Measurements from ENCODE around the gene APOBEC4.
"Not testable (repeated sequence)": the region's sequence is repeated elsewhere in the genome, so short reads cannot be mapped to it uniquely, and the experiment has no call there.

Gene APOBEC4, protein sequence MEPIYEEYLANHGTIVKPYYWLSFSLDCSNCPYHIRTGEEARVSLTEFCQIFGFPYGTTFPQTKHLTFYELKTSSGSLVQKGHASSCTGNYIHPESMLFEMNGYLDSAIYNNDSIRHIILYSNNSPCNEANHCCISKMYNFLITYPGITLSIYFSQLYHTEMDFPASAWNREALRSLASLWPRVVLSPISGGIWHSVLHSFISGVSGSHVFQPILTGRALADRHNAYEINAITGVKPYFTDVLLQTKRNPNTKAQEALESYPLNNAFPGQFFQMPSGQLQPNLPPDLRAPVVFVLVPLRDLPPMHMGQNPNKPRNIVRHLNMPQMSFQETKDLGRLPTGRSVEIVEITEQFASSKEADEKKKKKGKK

DNA sequence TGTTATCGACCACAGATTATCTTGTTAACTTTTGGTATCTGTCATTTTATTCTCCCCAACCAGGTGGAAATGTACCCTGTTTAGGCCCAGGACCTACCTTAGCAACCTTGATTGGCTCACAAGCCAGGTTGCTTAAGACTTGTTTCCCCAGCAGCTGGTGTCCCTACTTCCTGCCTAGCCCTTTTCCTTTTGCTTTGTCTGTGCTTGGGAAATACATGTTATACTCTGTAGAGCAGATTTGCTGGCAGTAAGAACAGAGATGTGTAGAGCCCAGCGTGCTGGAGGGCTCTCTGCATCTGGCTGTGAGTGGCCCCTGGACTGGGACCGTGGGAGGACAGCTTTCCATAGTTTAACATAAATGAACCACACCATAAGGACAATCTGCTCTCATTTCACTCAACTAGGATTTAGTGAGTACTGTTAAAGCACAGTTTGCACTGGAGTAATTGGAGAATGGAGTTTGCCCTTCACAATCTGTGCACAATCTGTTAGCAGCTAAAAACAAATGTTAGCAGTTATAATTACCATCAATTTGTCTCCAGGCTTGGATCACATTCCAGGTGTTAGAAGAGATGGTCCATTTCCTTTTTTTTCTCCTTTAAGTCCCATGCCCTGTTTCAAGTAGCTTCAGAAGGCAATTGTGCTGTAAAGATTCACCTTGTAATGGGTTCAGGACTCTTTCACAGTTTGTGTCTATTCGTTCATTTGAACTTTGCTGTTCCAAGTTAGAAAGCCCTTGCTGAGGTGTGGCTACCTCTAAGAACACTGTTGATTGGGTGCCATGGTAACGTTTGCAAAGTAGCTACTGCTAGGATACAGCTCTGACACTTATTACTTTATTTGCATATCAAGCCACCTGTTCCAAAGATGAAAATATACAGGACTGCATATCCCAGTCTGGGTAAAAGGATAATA lies at the start of gene APOBEC4:
Gene APOBEC4 (minus strand): TSS at position 770 of the 915 bp plus-strand sequence. CDS start 4,535 bp downstream, outside the sequence.
- peak in 1 of 2 donors; percentile 21 for DNase-seq

DNA sequence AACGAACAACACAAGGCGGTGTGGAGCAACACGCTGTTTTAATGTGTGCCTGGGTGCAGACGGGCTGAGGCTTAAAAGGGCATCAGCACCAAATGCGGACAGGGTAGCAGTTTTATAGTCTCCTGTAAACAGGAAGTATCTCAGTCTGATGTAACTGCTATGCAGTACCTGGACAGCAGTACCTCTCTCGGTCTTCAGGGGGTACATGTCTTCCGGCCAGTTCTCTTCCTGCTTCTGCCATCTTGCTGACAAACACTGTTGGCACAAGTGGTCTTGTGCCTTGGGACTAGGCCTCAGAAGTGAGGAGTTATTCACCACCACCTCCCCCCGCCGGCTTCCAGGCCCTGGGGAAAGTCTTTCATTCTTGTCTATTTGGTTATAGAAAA lies 49.7 kb upstream of the APOBEC4 start:
- no peak for DNase-seq

DNA sequence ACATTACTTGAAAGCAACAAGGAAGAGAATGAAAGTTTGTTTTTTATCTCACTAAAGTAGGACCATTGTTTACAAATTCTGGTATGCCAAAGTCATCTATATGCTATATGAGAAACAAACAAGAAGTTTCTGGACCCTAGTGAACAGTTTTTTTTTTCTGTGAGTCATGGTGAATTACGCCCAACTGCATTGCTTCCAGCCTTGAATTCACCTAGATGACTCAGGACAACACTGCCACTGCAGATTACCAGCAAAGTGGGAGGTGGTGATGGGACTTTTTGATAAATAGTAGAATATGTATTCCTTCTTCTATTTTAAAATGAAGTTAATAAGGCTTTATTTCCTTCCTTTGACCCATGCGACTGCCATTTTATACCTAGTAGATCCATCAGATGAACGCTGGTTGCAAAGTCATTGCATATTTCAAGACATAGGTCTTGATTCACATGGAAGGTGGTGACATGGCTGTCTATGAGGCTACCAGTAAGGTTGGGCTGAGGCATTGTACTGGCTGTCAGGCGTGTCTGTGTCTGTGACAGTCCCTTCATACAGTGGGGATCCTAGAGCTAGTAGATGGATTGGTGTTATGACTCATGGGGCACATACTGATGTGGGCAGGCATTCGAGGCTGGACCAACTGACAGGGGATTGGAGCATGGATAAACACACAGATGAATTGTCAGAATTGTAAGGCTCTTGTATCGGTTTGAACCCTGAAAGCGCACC lies 49.1 kb upstream of the APOBEC4 start:
- DNase-seq, result no peak

DNA sequence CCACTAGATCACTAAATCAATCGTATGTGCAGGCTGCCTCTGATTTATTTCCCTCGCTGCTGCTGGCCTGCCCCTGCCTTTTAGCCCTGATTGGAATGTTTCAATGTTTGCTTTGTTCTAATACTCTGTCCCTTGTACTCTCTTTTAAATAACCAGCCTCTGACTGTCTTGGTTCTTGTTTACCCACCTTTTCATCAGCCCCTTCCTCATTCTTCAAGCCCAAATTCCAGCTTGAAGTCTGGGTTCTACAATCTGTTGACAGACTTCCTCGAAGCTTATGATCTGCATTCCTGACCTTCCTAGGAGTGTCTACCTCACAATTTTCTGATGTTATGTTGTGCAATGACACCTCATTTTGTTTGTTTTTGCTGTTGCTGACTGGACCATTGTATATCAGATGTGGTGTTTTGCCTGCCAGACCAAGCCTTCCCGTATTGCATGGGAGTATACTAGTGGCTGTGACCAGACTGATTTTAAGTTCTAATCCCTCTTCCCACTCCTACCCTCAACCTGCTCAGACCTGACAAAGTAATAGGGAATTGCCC lies 46.6 kb upstream of the APOBEC4 start:
- no peak for DNase-seq

DNA sequence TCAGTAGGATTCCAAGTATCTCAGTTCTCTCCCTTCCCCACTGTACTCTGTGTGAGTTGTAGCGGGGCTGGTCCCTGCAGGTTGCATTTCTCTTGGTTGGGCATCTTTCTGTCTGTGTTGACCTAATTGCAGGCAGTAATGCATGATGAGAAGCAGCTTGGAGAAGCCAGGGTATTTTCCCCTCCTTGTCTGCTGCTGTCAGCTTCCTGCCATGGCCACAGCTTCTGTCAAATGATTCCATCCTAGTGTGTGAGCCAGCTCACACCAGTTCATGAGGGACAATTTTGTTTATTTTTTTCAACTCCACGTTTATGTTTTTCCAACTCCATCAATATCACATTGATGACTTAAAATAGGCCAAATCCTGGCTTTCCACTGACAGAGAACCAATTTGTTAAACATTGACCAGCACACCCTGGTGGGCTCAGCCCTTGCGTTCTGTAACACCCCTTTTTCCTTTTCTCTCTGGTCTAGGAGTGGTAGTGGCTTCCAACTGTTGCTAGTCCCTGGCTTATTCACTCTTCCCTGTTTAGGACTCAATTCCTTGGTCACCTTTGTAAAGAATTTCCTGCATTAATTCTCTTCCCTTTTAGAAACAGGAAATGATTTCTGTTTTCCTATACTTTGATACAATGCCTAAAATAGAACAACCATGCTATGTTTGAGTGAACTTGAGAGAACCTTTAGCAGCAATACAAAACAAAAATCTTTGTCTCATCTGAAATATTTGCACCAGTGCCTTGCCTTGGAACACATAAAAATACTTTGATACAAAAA lies 44.9 kb upstream of the APOBEC4 start:
- DNase-seq, result no peak

DNA sequence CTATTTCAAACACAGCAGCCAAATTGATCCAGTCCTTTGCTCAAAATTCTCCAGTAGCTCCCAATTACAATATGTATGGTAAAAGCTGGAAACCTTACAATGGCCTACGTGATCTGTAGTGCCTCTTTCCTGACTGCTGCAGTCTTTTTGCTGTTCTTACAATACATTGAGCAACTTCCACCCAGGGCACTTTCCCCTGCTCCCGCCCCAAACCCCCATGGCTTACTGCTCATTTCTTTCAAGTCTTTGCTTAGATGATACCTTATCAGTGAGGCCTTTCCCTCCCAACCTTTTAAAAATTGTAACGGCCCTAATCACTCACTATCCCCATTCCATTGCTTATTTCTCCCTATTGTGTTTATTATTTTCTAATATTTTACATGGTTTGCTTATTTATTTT lies 43.9 kb upstream of the APOBEC4 start:
- no peak for DNase-seq

DNA sequence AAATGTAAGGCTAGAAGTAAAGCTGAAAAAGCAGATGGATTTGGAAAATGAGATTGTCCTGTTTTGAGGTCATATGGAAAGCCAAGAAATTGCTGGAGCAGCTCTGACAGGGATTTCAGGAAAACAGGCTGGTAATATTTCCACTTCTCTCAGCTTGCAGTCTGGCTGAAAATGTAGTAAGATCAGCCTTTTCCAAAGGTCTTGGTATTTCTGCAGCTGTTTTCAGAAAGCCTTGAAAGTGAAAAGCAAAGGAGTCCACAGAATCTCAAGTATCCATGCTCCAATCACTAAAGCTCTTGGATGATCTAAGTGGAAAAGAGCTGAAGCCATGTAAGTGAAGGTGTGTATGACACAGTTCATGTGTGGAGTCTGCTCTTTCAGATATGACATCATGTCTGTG lies 41.6 kb upstream of the APOBEC4 start:
- no peak for DNase-seq

DNA sequence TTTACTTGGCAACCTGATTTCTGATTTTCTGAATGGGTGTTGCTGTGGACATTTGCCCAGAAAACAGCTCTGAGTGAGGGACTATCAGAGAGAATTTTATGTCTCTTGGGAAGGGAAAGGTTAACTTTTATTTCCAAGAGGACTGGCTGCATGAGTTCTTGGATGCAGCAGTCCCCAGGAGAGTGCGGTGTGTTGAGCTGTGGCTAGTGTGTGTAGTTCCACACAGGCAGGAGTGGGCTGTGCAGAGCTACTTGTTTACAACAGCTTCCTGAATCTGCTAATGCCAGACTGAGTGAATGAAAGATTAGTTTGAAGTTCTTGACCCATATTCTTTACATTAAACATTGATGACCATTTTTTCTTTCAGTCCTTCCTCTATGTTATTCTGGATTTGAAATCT lies 41.0 kb upstream of the APOBEC4 start:
- DNase-seq, result no peak

DNA sequence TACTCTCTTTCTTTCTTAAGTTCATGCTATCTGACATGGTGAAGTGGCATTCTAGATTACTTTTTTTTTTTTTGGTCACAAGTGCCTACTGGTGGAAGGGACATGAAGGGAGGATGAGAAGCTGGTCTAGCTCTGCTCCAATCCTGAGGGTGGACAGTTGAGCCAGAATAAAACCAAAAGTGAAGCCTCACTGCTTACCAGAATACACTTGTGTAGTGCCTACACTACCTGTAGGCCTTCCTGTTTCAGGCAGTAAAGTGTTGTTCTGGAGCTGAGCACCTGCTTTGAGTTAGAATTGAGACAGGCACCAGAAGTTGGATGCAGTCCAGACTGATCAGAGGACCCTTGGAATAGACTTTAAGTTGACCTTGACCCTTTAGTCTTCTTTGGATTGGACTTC lies 40.4 kb upstream of the APOBEC4 start:
- no peak for DNase-seq

DNA sequence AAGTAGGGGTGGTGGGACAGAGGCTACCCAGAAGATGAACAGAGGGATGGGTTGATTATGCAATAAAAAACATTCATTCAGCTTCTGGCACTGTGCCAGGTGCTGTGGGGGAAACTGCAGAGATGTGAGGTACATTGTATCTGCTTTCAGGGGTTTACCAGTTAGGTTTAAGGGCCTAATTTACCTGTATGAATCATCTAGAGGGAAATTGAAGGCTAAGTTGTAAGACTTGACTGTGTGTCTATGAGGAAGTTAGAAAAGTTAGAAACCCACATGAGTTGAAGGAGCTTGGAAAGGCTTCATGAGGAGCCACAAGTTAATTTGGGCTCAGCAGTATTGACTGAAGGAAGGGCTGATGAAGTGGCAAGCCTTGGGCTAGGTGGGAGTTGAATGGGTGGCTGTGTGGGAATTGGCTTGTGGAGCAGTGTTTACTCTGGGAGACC lies 36.7 kb upstream of the APOBEC4 start:
- no peak for DNase-seq

DNA sequence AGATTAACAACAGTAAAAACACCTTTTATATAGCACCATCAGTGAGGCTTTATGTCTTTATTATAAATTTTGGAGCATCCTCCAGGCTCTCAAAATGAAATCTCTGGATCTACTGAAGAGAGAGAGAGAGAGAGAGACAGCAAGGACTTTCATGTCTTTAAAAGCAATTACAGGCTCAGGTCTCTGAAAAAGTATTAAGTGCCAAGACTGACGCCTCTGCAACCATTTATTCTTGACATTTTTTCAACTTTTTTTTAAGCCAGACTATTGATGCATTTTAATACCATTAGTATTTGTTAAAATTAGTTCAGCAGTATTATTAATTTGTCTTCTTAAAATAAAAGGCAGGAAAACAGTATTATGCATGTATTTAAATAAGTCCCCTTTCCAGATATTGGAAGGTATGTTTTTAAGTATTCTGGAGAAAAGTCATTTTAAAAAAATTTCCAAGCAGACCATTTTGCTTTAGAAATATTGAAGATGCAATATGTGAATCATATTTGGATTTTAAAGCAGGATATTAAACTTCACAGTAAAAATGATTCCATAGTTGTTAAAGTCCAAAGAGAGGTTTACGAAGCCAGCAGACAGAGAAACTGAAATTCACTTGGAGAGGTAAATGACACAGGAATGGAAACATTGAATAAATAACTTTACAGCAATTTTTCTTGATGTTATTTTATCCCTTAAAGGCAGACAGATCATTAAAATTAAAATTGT lies 35.4 kb upstream of the APOBEC4 start:
- DNase-seq, result no peak

DNA sequence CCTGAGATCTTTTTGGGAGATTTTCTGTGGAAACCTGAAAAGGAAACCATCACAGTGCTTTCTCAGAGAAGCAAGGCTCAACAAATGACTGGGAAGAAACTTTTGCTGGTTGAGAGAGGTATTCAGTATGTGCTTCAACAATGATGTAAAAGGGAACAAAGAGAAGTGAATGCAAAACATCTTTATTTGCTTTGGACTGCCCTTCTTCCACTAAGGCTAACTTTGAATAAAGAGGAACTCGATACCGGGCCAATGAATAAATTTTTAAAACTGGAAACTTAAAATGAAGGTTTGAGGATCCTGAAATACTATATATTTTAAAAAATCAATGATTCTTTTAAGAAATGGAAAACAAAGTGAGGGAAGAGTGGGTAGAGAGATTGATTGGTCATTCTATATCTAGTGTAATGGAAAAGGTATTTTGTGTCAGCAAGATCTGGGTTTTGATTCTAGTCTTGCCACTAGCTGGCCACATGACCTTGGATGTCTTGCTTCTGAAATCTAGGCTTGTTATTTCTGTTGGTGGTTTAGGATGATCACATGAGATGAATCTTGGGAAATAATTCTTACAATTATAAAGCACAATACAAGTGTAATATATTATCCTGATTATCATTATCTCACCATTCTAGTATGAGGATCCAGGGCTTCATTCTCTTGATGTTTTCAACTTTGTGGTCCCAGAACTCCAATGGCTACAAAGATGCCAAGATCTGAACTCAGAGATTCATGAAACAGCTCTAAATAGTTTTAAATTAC lies 34.6 kb upstream of the APOBEC4 start:
- no peak for DNase-seq

DNA sequence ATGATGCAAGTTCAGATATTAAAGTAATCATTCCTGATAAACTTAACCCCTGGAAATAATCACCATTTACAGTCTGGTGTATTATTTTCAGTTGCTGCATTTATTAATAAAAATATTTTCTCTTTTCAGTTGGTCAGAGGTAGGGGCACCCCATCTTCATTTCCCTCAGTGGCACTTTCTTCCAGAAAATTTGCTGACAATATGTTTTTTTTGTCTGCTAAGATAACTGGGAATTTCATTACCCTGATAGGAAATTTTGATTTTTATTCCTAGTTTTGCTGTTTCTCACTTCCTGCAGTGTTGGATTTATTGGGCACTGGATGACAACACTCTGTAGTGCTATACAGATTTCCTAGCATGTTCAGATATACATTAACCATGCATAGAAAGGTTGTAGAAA lies 33.1 kb upstream of the APOBEC4 start:
- DNase-seq, result no peak

DNA sequence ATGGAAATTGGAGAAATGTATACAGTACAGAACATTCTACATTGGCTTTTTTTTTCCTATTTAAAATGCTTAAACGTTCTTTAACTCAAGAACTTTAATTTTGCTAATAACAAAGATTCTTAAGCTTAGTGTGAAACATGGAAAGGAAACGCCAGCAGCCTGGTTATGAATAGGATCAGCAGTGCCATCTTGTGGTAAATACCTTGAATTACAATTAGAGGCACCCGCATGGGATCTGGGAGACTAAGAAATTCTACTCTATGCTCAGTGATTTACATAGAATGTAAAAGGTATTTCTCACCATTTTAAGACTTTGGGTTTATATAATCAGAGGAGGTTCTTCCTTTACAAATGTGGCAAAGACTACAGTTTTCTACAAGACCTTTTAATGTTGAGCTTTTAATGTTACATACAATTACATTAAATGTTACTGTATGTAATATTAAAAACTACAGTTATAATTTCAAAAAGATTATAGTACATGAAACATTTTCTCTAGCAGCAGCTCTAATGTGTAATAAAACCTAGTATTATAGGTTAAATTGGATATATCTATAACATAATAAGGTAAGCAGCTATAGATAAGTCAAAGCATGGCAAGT lies 32.1 kb upstream of the APOBEC4 start:
- DNase-seq, result peak; percentile 22 to 64

DNA sequence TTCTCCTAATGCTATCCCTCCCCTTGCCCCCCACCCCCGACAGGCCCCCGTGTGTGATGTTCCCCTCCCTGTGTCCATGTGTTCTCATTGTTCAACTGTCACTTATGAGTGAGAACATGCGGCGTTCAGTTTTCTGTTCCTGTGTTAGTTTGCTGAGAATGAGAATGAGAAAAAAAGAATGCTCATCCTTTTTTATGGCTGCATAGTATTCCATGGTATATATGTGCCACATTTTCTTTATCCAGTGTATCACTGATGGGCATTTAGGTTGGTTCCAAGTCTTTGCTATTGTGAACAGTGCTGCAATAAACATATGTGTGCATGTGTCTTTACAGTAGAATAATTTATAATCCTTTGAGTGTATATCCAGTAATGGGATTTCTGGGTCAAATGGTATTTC lies 26.2 kb upstream of the APOBEC4 start:
- not testable (repeated sequence) for DNase-seq

DNA sequence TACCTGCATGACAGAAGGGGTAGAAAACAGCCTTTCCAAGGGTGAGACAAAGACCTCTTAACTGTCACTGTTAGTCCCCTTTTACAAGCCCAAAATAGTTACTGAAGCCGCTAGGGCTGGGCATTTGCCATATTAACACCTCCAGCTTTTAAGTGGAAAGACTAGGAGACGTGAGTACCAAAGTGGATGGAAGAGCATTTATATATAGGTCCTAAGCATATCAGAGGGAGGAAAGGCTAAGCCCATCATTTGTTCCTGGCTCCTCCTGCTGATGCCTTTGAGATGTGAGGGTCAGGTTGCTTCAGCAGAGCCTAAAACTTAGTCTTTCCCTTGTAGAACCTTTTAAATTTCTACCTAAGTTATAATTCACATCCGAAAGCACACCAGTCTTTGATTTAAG lies 25.7 kb upstream of the APOBEC4 start:
- no peak for DNase-seq

DNA sequence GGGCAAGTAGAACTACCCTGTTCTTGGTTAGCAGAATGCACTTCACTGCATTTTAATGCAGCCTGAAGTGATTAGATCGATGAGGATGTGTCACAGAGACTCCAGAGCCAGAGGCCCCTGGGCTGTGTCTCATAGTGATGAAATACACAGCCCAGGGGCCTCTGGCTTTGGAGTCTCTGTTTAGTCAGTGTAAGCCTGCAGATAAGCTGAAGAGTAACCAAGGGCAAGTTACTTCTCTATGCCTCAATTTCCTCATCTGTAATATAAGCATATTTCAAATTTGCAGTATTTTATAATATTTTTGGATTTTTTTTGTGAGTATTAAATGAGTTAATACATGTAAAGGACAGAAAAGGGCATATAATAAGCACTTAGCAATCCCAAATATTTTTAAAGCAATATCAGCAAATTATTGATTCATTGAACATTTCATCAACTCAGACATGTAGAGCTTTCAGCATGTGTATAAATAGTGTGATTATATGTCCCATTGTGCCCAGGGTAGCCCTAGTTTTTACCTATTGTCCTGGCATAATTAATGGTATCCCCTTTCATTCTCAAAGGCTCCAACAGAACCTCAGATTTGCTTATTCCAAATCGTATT lies 23.6 kb upstream of the APOBEC4 start:
- no peak for DNase-seq

DNA sequence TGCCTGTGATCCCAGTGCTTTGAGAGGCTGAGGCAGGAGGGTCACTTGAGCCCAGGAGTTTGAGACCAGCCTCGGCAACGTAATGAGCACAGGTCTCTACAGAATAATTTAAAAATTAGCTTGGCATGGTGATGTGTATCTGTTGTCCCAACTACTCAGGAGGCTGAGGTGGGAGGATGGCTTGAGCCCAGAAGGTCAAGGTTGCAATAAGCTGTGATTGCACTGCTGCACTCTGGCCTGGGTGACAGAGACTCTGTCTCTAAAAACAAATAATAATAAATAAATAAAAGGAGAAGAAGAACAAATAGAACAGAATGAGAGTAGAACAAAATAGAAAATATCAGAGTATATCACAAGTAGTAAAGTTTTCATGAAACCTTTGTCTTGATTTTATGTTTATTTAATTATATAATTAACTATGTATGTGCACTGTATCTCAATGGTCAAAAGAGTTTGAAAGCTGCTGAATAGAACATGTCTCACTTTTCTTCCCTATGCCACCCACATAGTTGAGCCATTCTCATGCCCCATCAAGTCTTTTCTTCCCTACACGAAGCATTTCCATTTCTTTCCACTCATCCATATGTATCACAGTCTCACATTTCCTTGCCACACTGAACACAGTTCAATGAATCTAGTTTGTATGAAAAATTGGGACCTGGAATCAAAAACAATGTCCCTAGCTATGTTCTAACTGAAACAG lies 22.9 kb upstream of the APOBEC4 start:
- DNase-seq, result no peak

DNA sequence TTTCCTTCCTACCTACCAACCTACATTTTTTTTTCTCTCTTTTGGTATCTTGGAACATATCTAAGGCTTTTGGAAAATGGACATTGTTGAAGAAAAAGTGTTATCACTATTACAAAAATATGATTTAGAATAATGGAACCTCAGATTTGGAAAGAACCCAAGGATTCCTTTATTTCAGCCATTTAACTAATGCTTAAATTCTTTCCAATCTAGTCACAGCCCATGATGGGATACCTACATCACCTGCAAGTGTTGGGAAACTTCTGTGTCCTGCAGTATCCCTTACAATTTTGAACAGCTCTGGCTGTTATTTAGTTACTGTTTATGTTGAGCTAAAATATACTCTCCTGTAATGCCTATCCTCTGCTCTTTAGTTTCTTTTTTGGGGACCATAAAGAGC lies 22.3 kb upstream of the APOBEC4 start:
- DNase-seq, result no peak

All from CD4-positive, alpha-beta T cell treated with Interferon alpha-2 for 1 hour (primary cell).